Body of pancreas (tissue), 4 donors: Measurements from ENCODE around the gene RNF130.

Experiments used
- POLR2A ChIP-seq, 3 donors: fragments of 450-650 bp; IDR thresholded peaks; one replicate each; pipeline ENCODE4 v1.6.1; 2016; ENCODE audit warnings: antibody characterized with exemption in 3 of 3, mild to moderate bottlenecking in 2 of 3
- TF ChIP-seq, protein P1 (sequence below), 7 experiments: fragments of 450-650 bp in 4 of 7; fragments of 200-600 bp in 3 of 7; sonication (generic) in 3 of 7; IDR thresholded peaks; one replicate each; pipeline ENCODE4 v1.5.1; 2016 to 2019; ENCODE audit warnings: antibody characterized with exemption in 7 of 7

DNA sequence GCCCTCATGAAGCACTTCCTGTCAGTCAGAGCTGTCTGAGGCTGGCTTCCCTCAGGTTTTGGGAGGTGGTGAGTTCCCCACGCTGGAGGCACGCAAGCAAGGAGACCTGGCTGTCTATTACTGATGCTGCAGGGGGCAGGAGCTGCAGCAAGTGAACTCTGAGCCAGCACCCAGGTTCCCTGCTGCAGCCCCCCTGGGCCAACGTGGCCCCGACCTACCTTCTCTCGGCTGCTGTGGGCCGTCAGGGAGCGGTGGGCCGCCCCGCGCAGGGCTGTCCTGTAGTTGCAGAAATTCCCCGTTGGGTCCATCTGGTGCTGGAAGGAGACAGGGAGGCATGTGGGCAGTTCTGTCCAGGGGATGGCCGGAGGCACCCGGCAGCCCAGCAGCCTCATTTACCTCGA, 46.8 kb upstream of the RNF130 start:
- TF ChIP-seq, protein P1, sequence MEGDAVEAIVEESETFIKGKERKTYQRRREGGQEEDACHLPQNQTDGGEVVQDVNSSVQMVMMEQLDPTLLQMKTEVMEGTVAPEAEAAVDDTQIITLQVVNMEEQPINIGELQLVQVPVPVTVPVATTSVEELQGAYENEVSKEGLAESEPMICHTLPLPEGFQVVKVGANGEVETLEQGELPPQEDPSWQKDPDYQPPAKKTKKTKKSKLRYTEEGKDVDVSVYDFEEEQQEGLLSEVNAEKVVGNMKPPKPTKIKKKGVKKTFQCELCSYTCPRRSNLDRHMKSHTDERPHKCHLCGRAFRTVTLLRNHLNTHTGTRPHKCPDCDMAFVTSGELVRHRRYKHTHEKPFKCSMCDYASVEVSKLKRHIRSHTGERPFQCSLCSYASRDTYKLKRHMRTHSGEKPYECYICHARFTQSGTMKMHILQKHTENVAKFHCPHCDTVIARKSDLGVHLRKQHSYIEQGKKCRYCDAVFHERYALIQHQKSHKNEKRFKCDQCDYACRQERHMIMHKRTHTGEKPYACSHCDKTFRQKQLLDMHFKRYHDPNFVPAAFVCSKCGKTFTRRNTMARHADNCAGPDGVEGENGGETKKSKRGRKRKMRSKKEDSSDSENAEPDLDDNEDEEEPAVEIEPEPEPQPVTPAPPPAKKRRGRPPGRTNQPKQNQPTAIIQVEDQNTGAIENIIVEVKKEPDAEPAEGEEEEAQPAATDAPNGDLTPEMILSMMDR (IDR thresholded peaks at IDR 0.05) = no peak
- TF ChIP-seq POLR2A (IDR thresholded peaks at IDR 0.05) = no peak
